Brain microvascular endothelial cell (primary cell): ENCODE measurements around the gene ZMYM2.

ENCODE experiments used
- DNase-seq: peaks from one replicate; pipeline ENCODE4 v3.0.0-alpha.2; 2020
- H3K27ac ChIP-seq: fragments of 250-450 bp; sonication (Bioruptor Pico); 2 replicates; pipeline ENCODE4 v1.5.1; 2020; ENCODE audit warnings: mild to moderate bottlenecking, moderate library complexity
- H3K27me3 ChIP-seq: fragments of 250-450 bp; sonication (Bioruptor Pico); replicated peaks from 2 replicates; pipeline ENCODE4 v1.5.1; 2020; ENCODE audit warnings: mild to moderate bottlenecking
- H3K36me3 ChIP-seq: fragments of 250-450 bp; sonication (Bioruptor Pico); replicated peaks from 2 replicates; pipeline ENCODE4 v1.5.1; 2020; ENCODE audit warnings: mild to moderate bottlenecking
- H3K4me3 ChIP-seq: 2 replicates; pipeline ENCODE4 v1.5.1; 2011; ENCODE audit warnings: low read depth, mild to moderate bottlenecking, control low read depth, low read length, moderate library complexity
- CTCF ChIP-seq: IDR thresholded peaks from 2 replicates; pipeline ENCODE4 v1.5.1; 2011; ENCODE audit warnings: low read depth, mild to moderate bottlenecking, moderate library complexity, low read length, control low read depth, inconsistent platforms; ENCODE audit errors: missing control alignments
- in situ Hi-C: cut with HindIII; loops from 2 replicates; pipeline ENCODE4 v1.10.0; 2017; ENCODE audit warnings: low sequenced_read_pairs, low pct_ligation_motif_present

ZMYM2 gene

GRCh38 chr13:20129076-20129475 lies 170.5 kb downstream of the ZMYM2 start:
- no peaks in the 10 kb centered on the region for H3K36me3 ChIP-seq
- no peak overlapping the region for H3K27ac ChIP-seq
- H3K27me3 ChIP-seq, result peaks cover 4% of the 10 kb centered on the region
- TF ChIP-seq CTCF, result no peak
- DNase-seq, result no peak
- H3K4me3 ChIP-seq, result no peak overlapping the region
- in situ Hi-C loops, result no loop called here

- no peak overlapping the region for H3K4me3 ChIP-seq
- H3K36me3 ChIP-seq, result no peaks in the 10 kb centered on the region
- H3K27me3 ChIP-seq, result peaks cover 4% of the 10 kb centered on the region
- no peak overlapping the region for H3K27ac ChIP-seq
- in situ Hi-C loops, result no loop called here
- TF ChIP-seq CTCF, result no peak
- no peak for DNase-seq
Observed at GRCh38 chr13:20130012-20130411, 171.5 kb downstream of the ZMYM2 start.

GRCh38 chr13:20130652-20131051 lies 172.1 kb downstream of the ZMYM2 start:
- Histone ChIP-seq H3K36me3 (no peaks in the 10 kb centered on the region), H3K27ac (no peak overlapping the region), H3K4me3 (no peak overlapping the region), H3K27me3 (peaks cover 4% of the 10 kb centered on the region)
- DNase-seq, result no peak
- no peak for TF ChIP-seq CTCF
- in situ Hi-C loops, result no loop called here

DNA sequence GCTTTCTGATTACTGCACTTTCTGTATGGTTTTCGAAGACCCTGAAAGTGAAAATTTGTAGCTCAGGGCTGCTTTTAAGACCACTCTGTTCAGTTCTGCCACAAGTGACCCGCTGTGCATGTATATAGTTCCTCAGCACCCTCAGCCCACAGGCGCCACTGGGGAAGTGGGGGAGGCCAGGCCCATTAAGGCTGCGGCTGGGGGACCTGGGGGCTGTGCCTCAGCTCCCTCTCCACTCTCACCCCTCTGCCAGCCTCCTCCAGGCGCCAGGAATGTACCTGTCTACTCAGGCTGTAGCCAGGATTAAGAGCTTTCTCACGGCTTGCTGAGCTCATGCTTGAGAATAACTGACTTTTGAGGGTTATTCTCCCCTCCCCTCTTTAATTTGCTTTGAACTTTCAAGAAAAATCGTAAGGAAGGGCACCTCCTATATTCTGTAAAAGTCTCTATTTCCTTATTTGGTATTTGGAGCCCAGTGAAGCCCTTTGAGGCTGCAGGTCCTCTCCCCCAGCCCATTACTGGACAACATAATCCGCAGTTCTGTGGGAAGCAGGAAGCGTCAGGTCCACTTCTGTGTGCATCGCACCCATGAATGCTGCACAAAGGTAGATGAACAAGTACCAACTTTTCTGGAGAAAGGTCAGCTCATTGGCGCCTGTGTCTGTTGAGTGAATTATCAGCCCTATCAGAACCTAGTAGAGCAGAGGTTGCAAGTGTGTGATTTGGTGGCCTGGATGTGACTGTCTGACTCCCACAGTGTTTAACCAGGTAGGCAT lies 172.7 kb downstream of the ZMYM2 start:
- no peak for TF ChIP-seq CTCF
- peaks cover 4% of the 10 kb centered on the region for H3K27me3 ChIP-seq
- in situ Hi-C loops, result no loop called here

DNA sequence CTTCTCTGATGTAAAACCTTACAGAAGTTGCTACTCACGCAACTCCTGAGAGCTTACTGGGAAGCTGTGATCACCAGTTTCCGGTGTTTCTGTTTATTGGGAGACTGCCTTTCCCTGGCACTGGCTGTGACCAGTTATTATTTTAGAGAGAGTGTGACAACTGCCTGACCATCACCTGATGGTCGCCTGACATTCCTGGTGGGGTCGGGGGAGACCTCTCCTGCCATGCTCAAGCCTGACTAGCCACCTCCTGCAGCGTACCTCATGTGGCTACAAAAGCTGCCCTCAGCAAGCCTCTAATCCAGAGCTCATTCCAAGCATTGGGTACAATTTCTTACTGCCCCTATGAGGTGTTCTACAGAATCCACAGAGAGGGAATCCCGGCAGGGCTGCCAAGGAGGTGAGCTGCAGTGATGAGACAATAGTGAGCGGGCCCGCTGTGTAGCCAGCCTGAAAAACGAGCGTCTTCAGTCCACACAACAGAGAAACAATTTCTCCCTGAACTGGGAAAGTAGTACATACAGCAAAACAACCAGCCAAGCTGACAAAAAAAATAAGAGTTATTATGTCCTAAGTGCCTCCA lies 173.6 kb downstream of the ZMYM2 start:
- no peak for TF ChIP-seq CTCF
- Histone ChIP-seq H3K27ac (no peak overlapping the region), H3K27me3 (peaks cover 4% of the 10 kb centered on the region), H3K4me3 (no peak overlapping the region), H3K36me3 (no peaks in the 10 kb centered on the region)
- no peak for DNase-seq
- in situ Hi-C loops, result no loop called here

More for the DNA sequence above, 172.7 kb downstream of the ZMYM2 start:
- Histone ChIP-seq H3K4me3 (no peak overlapping the region), H3K27ac (no peak overlapping the region), H3K36me3 (no peaks in the 10 kb centered on the region)
- DNase-seq, result no peak
